ENCODE results near the gene DOCK1.

The DOCK1 gene

GRCh38 chr10:126904818-126905701 is at the start of gene DOCK1:
Gene DOCK1 (plus strand): TSS chr10:126905428. CDS start chr10:126905518, 90 bp downstream.
- H3K4me3 ChIP-seq (ENCODE audit: low read depth, low read length), result no peak within 1 kb of the TSS
- TF ChIP-seq MYC (IDR thresholded peaks at IDR 0.05; ENCODE audit: low read depth, low read length) (no peak), CTCF (IDR thresholded peaks at IDR 0.05; ENCODE audit: low read depth, low read length) (no peak), POLR2A (IDR thresholded peaks at IDR 0.05; ENCODE audit: extremely low read depth, insufficient read length) (no peak), MAX (IDR thresholded peaks at IDR 0.05; ENCODE audit: low read depth, low read length) (no peak)
- DNase-seq (ENCODE audit: low read depth), result no peak

- no peak overlapping the region for H3K4me3 ChIP-seq (ENCODE audit: low read depth, low read length)
- TF ChIP-seq MYC (IDR thresholded peaks at IDR 0.05; ENCODE audit: low read depth, low read length) (no peak), CTCF (IDR thresholded peaks at IDR 0.05; ENCODE audit: low read depth, low read length) (no peak), POLR2A (IDR thresholded peaks at IDR 0.05; ENCODE audit: extremely low read depth, insufficient read length) (no peak), MAX (IDR thresholded peaks at IDR 0.05; ENCODE audit: low read depth, low read length) (no peak)
- DNase-seq (ENCODE audit: low read depth), result no peak
Measured at GRCh38 chr10:126857178-126857806, 47.9 kb upstream of the DOCK1 start.

GRCh38 chr10:126867567-126868365 is 37.5 kb upstream of the DOCK1 start:
- H3K4me3 ChIP-seq (ENCODE audit: low read depth, low read length), result no peak overlapping the region
- TF ChIP-seq POLR2A (IDR thresholded peaks at IDR 0.05; ENCODE audit: extremely low read depth, insufficient read length) (no peak), CTCF (IDR thresholded peaks at IDR 0.05; ENCODE audit: low read depth, low read length) (no peak)
- no peak for DNase-seq (ENCODE audit: low read depth)

- TF ChIP-seq POLR2A (IDR thresholded peaks at IDR 0.05; ENCODE audit: extremely low read depth, insufficient read length) (no peak), MYC (IDR thresholded peaks at IDR 0.05; ENCODE audit: low read depth, low read length) (no peak), CTCF (IDR thresholded peaks at IDR 0.05; ENCODE audit: low read depth, low read length) (no peak), MAX (IDR thresholded peaks at IDR 0.05; ENCODE audit: low read depth, low read length) (no peak)
- DNase-seq (ENCODE audit: low read depth), result no peak
- no peak overlapping the region for H3K4me3 ChIP-seq (ENCODE audit: low read depth, low read length)
Measured at GRCh38 chr10:126868371-126868770, 36.9 kb upstream of the DOCK1 start.

GRCh38 chr10:126872135-126872534 is 33.1 kb upstream of the DOCK1 start:
- DNase-seq (ENCODE audit: low read depth), result no peak
- H3K4me3 ChIP-seq (ENCODE audit: low read depth, low read length), result no peak overlapping the region
- no peak for TF ChIP-seq POLR2A (IDR thresholded peaks at IDR 0.05; ENCODE audit: extremely low read depth, insufficient read length)
- TF ChIP-seq CTCF (IDR thresholded peaks at IDR 0.05; ENCODE audit: low read depth, low read length), result no peak
- no peak for TF ChIP-seq MYC (IDR thresholded peaks at IDR 0.05; ENCODE audit: low read depth, low read length)
- TF ChIP-seq MAX (IDR thresholded peaks at IDR 0.05; ENCODE audit: low read depth, low read length), result no peak

Data from NB4 (cell line).